ENCODE results near the gene ZNF653. TPM values are rescaled to one million over a fixed set of nuclear protein-coding genes. Genes with fewer than 3 reads are reported as not detected.
"Not testable (repeated sequence)": the region's sequence is repeated elsewhere in the genome, so short reads cannot be mapped to it uniquely, and the experiment has no call there.

ZNF653 gene
- total RNA-seq, 1 experiment from 2014 or later, result 14.2 TPM

DNA sequence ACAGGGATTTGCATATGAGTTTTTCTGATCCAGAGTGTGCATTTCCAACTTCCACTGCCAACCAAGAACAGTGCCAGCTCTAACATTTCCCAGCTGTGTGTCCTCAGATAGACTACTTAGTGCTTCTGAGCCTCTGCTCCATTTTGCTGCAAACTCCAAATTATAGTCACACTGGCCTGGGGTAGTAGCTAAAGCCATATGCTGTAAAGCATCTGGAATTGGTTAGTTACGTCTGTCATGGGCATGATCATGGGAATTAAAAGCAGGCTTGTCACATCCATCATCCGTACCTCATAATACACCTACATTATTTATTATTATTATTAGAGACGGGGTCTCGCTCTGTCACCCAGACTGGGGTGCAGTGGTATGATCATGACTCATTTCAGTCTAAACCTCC is 31.9 kb downstream of the ZNF653 start:
- no peak for TF ChIP-seq EZH2phosphoT487 (IDR thresholded peaks at IDR 0.05; ENCODE audit: borderline replicate concordance, low read length)
- TF ChIP-seq, protein P1, sequence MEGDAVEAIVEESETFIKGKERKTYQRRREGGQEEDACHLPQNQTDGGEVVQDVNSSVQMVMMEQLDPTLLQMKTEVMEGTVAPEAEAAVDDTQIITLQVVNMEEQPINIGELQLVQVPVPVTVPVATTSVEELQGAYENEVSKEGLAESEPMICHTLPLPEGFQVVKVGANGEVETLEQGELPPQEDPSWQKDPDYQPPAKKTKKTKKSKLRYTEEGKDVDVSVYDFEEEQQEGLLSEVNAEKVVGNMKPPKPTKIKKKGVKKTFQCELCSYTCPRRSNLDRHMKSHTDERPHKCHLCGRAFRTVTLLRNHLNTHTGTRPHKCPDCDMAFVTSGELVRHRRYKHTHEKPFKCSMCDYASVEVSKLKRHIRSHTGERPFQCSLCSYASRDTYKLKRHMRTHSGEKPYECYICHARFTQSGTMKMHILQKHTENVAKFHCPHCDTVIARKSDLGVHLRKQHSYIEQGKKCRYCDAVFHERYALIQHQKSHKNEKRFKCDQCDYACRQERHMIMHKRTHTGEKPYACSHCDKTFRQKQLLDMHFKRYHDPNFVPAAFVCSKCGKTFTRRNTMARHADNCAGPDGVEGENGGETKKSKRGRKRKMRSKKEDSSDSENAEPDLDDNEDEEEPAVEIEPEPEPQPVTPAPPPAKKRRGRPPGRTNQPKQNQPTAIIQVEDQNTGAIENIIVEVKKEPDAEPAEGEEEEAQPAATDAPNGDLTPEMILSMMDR (conservative IDR thresholded peaks at IDR 0.05; ENCODE audit: low read depth, low read length), result no peak
- TF ChIP-seq EZH2 (IDR thresholded peaks at IDR 0.05; ENCODE audit: low read length, unreplicated experiment), result no peak
- Histone ChIP-seq H3K4me3 (ENCODE audit: low read length) (no peak overlapping the region), H4K20me1 (ENCODE audit: low read length) (no peaks in the 10 kb centered on the region), H3K36me3 (ENCODE audit: low read depth, low read length) (no peaks in the 10 kb centered on the region), H3K9me2 (replicated peaks; ENCODE audit: low read length) (no peaks in the 10 kb centered on the region), H3K9ac (ENCODE audit: low read length) (no peak overlapping the region), H2AFZ (ENCODE audit: low read length) (no peak overlapping the region), H3K27ac (ENCODE audit: low read length) (no peak overlapping the region), H3K9me3 (ENCODE audit: low read length) (no peaks in the 10 kb centered on the region), H3K4me2 (ENCODE audit: low read length) (no peak overlapping the region), H3K79me2 (ENCODE audit: low read length) (no peaks in the 10 kb centered on the region), H3K27me3 (ENCODE audit: low read length) (no peaks in the 10 kb centered on the region), H3K4me1 (ENCODE audit: insufficient read depth, low read length) (no peaks in the 10 kb centered on the region), H3F3A (ENCODE audit: low read length, unreplicated experiment) (no peaks in the 10 kb centered on the region)
- no peak for ATAC-seq
- intact Hi-C loops (cut with micrococcal nuclease), result no loop called here
- CTCF ChIA-PET, result no interaction called here
- no peak for DNase-seq
- BruUV-seq (replicated peaks), result no TSS peak
- POLR2A ChIA-PET (ENCODE audit: unreplicated experiment), result no interaction called here

DNA sequence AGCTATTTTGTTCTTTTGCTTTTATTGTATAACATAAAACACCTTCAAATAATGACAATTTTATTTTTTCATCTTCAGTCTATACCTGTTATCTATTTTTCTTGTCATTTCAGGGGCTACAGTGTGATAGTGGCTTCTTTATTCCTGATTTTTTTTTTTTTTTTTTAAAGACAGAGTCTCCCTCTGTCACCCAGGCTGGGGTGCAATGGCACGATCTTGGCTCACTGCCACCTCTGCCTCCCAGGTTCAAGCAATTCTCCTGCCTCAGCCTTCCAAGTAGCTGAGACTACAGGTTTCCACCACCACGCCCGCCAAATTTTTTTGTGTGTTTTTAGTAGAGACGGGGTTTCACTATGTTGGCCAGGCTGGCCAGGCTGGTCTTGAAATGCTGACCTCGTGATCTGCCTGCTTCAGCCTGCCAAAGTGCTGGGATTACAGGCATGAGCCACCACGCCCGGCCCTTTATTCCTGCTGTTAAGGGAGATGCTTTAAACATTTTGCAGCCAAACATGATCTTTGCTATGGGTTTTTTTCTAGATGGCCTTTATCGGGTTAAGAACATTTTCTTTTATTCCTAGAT is 37.3 kb downstream of the ZNF653 start:
- H3K4me2 ChIP-seq (ENCODE audit: low read length); BruUV-seq (replicated peaks); ATAC-seq; H2AFZ ChIP-seq (ENCODE audit: low read length); DNase-seq; H3K9me2 ChIP-seq (replicated peaks; ENCODE audit: low read length); H4K20me1 ChIP-seq (ENCODE audit: low read length); H3K9ac ChIP-seq (ENCODE audit: low read length); H3K36me3 ChIP-seq (ENCODE audit: low read depth, low read length); H3K27ac ChIP-seq (ENCODE audit: low read length); H3K9me3 ChIP-seq (ENCODE audit: low read length); H3K79me2 ChIP-seq (ENCODE audit: low read length); intact Hi-C loops (cut with micrococcal nuclease); CTCF ChIA-PET; H3K4me3 ChIP-seq (ENCODE audit: low read length); H3K27me3 ChIP-seq (ENCODE audit: low read length); H3K4me1 ChIP-seq (ENCODE audit: insufficient read depth, low read length); H3F3A ChIP-seq (ENCODE audit: low read length, unreplicated experiment): not testable (repeated sequence)
- POLR2A ChIA-PET (ENCODE audit: unreplicated experiment), result interaction anchor here (0.7 kb wide), 1 partner anchor 9 kb away, joined by 6 read pairs; no protein-coding TSS in a partner anchor

DNA sequence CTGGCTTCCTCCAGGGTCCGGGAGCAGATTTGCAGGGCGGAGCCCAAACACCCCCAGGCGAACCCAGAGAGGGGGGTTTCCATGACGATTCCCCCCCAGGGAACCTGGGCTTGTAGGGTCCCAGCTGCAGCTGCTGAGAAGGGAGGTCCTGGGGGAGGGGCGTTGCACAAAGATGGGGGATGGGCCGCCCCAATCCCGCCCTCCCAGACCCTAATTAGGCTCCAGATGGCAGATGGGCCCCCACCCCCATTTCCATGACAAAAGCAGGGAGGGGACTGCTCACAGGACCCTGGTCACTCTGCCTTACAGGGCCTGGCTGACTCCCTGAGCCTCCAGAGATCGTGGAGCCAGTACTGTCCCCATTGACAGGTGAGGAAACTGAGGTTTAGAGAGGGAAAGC is 40.0 kb downstream of the ZNF653 start:
- Histone ChIP-seq H3K4me2 (ENCODE audit: low read length) (no peak overlapping the region), H3K4me3 (ENCODE audit: low read length) (no peak overlapping the region), H3F3A (ENCODE audit: low read length, unreplicated experiment) (no peaks in the 10 kb centered on the region), H3K79me2 (ENCODE audit: low read length) (no peaks in the 10 kb centered on the region), H3K36me3 (ENCODE audit: low read depth, low read length) (no peaks in the 10 kb centered on the region), H3K4me1 (ENCODE audit: insufficient read depth, low read length) (no peaks in the 10 kb centered on the region), H3K9me2 (replicated peaks; ENCODE audit: low read length) (no peaks in the 10 kb centered on the region), H3K9ac (ENCODE audit: low read length) (no peak overlapping the region), H2AFZ (ENCODE audit: low read length) (no peak overlapping the region), H3K9me3 (ENCODE audit: low read length) (no peaks in the 10 kb centered on the region), H3K27ac (ENCODE audit: low read length) (no peak overlapping the region), H3K27me3 (ENCODE audit: low read length) (no peaks in the 10 kb centered on the region), H4K20me1 (ENCODE audit: low read length) (no peaks in the 10 kb centered on the region)
- ChIA-PET POLR2A (ENCODE audit: unreplicated experiment) (no interaction called here), CTCF (no interaction called here)
- ATAC-seq (no peak), DNase-seq (no peak)
- intact Hi-C loops (cut with micrococcal nuclease), result no loop called here
- BruUV-seq (replicated peaks), result no TSS peak
- TF ChIP-seq, protein P1 (conservative IDR thresholded peaks at IDR 0.05; ENCODE audit: low read depth, low read length), result no peak
- no peak for TF ChIP-seq EZH2phosphoT487 (IDR thresholded peaks at IDR 0.05; ENCODE audit: borderline replicate concordance, low read length)
- no peak for TF ChIP-seq EZH2 (IDR thresholded peaks at IDR 0.05; ENCODE audit: low read length, unreplicated experiment)
